HepG2 (cell line): ENCODE measurements around the gene UCN. TPM values are rescaled to one million over a fixed set of nuclear protein-coding genes. Genes with fewer than 3 reads are reported as not detected.

Source experiments
- KDM6A ChIP-seq: IDR thresholded peaks from 2 replicates; pipeline ENCODE4 v1.6.1; 2016; ENCODE audit warnings: low read depth
- MAF1 ChIP-seq: sonication (generic); formaldehyde crosslinking; IDR thresholded peaks from 2 replicates; pipeline ENCODE4 v1.5.0; 2020; ENCODE audit warnings: missing genetic modification reagents, borderline replicate concordance
- NCOR1 ChIP-seq: fragments of 200-600 bp; sonication (generic); IDR thresholded peaks from 2 replicates; pipeline ENCODE4 v1.7.0; 2017; ENCODE audit warnings: antibody characterized with exemption, low read length, borderline replicate concordance
- NR2F6 ChIP-seq, 2 experiments: IDR thresholded peaks; 2 replicates each; pipeline ENCODE4 v1.6.1; 2016; ENCODE audit warnings: antibody characterized with exemption in 1 of 2, mild to moderate bottlenecking in 1 of 2
- PCBP1 ChIP-seq: fragments of 200-400 bp; formaldehyde crosslinking; IDR thresholded peaks from 2 replicates; pipeline ENCODE4 v1.6.1; 2017; ENCODE audit warnings: mild to moderate bottlenecking, low read depth, low read length, borderline replicate concordance
- PITX1 ChIP-seq: sonication (generic); formaldehyde crosslinking; IDR thresholded peaks from 2 replicates; pipeline ENCODE4 v1.5.1; 2020; ENCODE audit warnings: mild to moderate bottlenecking, missing genetic modification reagents
- PLRG1 ChIP-seq: fragments of 450-650 bp; conservative IDR thresholded peaks from 2 replicates; pipeline ENCODE4 v1.6.1; 2016
- SAFB2 ChIP-seq: sonication (generic); formaldehyde crosslinking; IDR thresholded peaks from 2 replicates; pipeline ENCODE4 v1.5.1; 2020; ENCODE audit warnings: missing genetic modification reagents, low read depth, mild to moderate bottlenecking, borderline replicate concordance
- SMYD3 ChIP-seq: sonication (generic); formaldehyde crosslinking; IDR thresholded peaks from 2 replicates; pipeline ENCODE4 v1.8.1; 2023; ENCODE audit warnings: mild to moderate bottlenecking, missing genetic modification reagents
- TBX3 ChIP-seq: fragments of 450-650 bp; IDR thresholded peaks from 2 replicates; pipeline ENCODE4 v1.6.1; 2017; ENCODE audit warnings: antibody characterized with exemption, mild to moderate bottlenecking, inconsistent platforms, borderline replicate concordance
- U2AF2 ChIP-seq: fragments of 200-400 bp; formaldehyde crosslinking; IDR thresholded peaks from 2 replicates; pipeline ENCODE4 v1.6.1; 2017; ENCODE audit warnings: low read depth, mild to moderate bottlenecking, low read length
- ZMAT3 ChIP-seq: sonication (generic); formaldehyde crosslinking; conservative IDR thresholded peaks from 2 replicates; pipeline ENCODE4 v1.7.0; 2021; ENCODE audit warnings: missing genetic modification reagents
- polyA plus RNA-seq, 8 experiments: library from polyadenylated mRNA; depleted of rRNA in 3 of 8; stranded (reverse) in 7 of 8; unstranded in 1 of 8; fragments of >200 nt; fragmentation: Illumina TruSeq in 4 of 8; extraction: Trizol in 4 of 8; gene quantifications; 2 replicates each; pipeline versions ENCODE4 v1.2.1 to v1.2.3, GENCODE V29; 2011 to 2016; ENCODE audit warnings: low read depth in 4 of 8, missing spikeins in 1 of 8, mixed read lengths in 1 of 8; ENCODE audit not compliant: insufficient read depth in 1 of 8
- total RNA-seq, 5 experiments: library from RNA; depleted of rRNA; stranded (reverse); fragments of >200 nt; fragmentation: Illumina TruSeq; extraction: Trizol; gene quantifications; 2 replicates each; pipeline ENCODE4 v1.2.3, GENCODE V29; 2016; ENCODE audit warnings: low read depth in 1 of 5
- TF ChIP-seq, protein P1 (sequence below): sonication (generic); formaldehyde crosslinking; IDR thresholded peaks from 2 replicates; pipeline ENCODE4 v1.5.0; 2020; ENCODE audit warnings: mild to moderate bottlenecking, missing genetic modification reagents, borderline replicate concordance
- TF ChIP-seq, protein P2 (sequence below): sonication (generic); formaldehyde crosslinking; IDR thresholded peaks from 2 replicates; pipeline ENCODE4 v1.8.1; 2022; ENCODE audit warnings: mild to moderate bottlenecking, missing genetic modification reagents
- TF ChIP-seq, protein P3 (sequence below): sonication (generic); formaldehyde crosslinking; IDR thresholded peaks from 2 replicates; pipeline ENCODE4 v1.4.0; 2020; ENCODE audit warnings: missing genetic modification reagents, borderline replicate concordance
- TF ChIP-seq, protein P4 (sequence below): sonication (generic); formaldehyde crosslinking; conservative IDR thresholded peaks from 2 replicates; pipeline ENCODE4 v1.4.0; 2020; ENCODE audit warnings: missing genetic modification reagents
- TF ChIP-seq, protein P5 (sequence below): IDR thresholded peaks from 2 replicates; pipeline ENCODE4 v1.6.1; 2018; ENCODE audit warnings: missing genetic modification reagents

UCN gene
- total and polyA plus RNA-seq, 2 of the 13 experiments (the other 11 are each of a cell fraction or from before 2014, with no cell fraction given): 1.2 to 2.3 TPM

DNA sequence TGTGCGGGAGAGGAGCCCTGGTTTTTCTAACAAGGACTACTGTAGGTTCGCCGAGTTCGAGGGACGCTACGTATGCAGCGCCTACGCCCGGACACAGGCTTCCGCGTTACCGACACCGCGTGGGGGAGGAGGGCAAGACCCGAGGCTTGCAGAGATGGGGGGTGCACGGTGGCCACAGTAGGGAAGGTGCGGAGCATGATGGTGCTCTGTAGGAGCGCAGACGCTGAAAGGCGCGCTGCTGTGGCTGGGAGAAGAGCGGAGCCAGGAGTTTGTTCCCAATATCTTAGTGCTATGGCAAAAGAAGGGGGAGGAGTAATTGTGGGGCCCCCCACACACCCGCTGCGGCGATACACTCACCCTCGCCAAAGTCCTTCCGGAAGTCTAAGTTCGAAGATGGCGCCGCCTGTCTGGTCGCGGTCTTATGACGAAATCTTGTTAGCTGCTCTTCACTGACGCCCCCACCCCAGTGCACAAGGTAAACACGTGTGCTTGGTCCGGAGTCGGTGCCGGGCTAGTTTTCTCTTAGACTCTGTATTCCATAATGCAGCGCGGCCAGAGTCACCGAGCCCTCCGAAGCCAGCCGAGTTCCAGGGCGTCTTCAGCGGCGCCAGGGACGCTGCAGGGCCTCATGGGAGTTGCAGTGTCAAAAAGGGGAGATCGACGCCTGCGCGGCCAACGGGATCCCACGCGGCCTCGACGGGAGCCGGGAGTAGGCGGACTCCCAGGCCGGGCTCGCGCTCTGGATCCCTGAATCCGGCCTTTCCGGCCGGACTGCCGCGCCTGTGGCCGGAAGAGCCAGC, 48.3 kb upstream of the UCN start, which contains the start of gene GTF3C2 (continued):
- TF ChIP-seq, protein P1, sequence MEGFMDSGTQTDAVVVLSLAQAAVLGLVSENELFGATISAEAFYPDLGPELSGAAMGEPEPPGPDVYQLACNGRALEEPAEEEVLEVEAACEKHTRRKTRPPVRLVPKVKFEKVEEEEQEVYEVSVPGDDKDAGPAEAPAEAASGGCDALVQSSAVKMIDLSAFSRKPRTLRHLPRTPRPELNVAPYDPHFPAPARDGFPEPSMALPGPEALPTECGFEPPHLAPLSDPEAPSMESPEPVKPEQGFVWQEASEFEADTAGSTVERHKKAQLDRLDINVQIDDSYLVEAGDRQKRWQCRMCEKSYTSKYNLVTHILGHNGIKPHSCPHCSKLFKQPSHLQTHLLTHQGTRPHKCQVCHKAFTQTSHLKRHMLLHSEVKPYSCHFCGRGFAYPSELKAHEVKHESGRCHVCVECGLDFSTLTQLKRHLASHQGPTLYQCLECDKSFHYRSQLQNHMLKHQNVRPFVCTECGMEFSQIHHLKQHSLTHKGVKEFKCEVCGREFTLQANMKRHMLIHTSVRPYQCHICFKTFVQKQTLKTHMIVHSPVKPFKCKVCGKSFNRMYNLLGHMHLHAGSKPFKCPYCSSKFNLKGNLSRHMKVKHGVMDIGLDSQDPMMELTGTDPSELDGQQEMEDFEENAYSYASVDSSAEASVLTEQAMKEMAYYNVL: no peak; the same call in 1 of the 2 replicates
- TF ChIP-seq U2AF2 (0 out of 2 replicates have a peak, but pooled peaks have one; percentile 23), ZMAT3 (CRISPR knock-in tag) (peak; percentile 69), NCOR1 (peak; percentile 70; the same call in 1 of the 2 replicates), NR2F6 (IDR thresholded peaks at IDR 0.05) (peak; percentile 49; the same call in 1 of the 2 replicates), NR2F6 (CRISPR knock-in tag; IDR thresholded peaks at IDR 0.05) (peak; percentile 40), SMYD3 (CRISPR knock-in tag) (peak; percentile 79; the same call in 1 of the 2 replicates), KDM6A (CRISPR knock-in tag) (0 out of 2 replicates have a peak, but pooled peaks have one; percentile 37), PLRG1 (no peak), PCBP1 (peak; percentile 92; the same call in 1 of the 2 replicates), PITX1 (peak; percentile 70), MAF1 (CRISPR knock-in tag) (peak; percentile 87; the same call in 1 of the 2 replicates), SAFB2 (CRISPR knock-in tag) (peak; percentile 77; the same call in 1 of the 2 replicates), TBX3 (peak; percentile 38; the same call in 1 of the 2 replicates)
- TF ChIP-seq, protein P2, sequence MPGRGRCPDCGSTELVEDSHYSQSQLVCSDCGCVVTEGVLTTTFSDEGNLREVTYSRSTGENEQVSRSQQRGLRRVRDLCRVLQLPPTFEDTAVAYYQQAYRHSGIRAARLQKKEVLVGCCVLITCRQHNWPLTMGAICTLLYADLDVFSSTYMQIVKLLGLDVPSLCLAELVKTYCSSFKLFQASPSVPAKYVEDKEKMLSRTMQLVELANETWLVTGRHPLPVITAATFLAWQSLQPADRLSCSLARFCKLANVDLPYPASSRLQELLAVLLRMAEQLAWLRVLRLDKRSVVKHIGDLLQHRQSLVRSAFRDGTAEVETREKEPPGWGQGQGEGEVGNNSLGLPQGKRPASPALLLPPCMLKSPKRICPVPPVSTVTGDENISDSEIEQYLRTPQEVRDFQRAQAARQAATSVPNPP: peak; percentile 74; the same call in 1 of the 2 replicates
- TF ChIP-seq, protein P3, sequence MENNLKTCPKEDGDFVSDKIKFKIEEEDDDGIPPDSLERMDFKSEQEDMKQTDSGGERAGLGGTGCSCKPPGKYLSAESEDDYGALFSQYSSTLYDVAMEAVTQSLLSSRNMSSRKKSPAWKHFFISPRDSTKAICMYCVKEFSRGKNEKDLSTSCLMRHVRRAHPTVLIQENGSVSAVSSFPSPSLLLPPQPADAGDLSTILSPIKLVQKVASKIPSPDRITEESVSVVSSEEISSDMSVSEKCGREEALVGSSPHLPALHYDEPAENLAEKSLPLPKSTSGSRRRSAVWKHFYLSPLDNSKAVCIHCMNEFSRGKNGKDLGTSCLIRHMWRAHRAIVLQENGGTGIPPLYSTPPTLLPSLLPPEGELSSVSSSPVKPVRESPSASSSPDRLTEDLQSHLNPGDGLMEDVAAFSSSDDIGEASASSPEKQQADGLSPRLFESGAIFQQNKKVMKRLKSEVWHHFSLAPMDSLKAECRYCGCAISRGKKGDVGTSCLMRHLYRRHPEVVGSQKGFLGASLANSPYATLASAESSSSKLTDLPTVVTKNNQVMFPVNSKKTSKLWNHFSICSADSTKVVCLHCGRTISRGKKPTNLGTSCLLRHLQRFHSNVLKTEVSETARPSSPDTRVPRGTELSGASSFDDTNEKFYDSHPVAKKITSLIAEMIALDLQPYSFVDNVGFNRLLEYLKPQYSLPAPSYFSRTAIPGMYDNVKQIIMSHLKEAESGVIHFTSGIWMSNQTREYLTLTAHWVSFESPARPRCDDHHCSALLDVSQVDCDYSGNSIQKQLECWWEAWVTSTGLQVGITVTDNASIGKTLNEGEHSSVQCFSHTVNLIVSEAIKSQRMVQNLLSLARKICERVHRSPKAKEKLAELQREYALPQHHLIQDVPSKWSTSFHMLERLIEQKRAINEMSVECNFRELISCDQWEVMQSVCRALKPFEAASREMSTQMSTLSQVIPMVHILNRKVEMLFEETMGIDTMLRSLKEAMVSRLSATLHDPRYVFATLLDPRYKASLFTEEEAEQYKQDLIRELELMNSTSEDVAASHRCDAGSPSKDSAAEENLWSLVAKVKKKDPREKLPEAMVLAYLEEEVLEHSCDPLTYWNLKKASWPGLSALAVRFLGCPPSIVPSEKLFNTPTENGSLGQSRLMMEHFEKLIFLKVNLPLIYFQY (CRISPR knock-in tag): peak; percentile 73; the same call in 1 of the 2 replicates
- TF ChIP-seq, protein P4, sequence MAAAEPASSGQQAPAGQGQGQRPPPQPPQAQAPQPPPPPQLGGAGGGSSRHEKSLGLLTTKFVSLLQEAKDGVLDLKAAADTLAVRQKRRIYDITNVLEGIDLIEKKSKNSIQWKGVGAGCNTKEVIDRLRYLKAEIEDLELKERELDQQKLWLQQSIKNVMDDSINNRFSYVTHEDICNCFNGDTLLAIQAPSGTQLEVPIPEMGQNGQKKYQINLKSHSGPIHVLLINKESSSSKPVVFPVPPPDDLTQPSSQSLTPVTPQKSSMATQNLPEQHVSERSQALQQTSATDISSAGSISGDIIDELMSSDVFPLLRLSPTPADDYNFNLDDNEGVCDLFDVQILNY (CRISPR knock-in tag): peak; percentile 78
- TF ChIP-seq, protein P5, sequence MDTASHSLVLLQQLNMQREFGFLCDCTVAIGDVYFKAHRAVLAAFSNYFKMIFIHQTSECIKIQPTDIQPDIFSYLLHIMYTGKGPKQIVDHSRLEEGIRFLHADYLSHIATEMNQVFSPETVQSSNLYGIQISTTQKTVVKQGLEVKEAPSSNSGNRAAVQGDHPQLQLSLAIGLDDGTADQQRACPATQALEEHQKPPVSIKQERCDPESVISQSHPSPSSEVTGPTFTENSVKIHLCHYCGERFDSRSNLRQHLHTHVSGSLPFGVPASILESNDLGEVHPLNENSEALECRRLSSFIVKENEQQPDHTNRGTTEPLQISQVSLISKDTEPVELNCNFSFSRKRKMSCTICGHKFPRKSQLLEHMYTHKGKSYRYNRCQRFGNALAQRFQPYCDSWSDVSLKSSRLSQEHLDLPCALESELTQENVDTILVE (CRISPR knock-in tag): peak; percentile 89
